KMS-11 (cell line): ENCODE measurements around the gene MYEOV.

ENCODE experiments used
- H2AFZ ChIP-seq: fragments of 200-600 bp; sonication (generic); 2 replicates; pipeline ENCODE4 v1.6.1; 2016; ENCODE audit warnings: antibody characterized with exemption, mixed run types, low read depth
- H3K27ac ChIP-seq: fragments of 200-600 bp; sonication (generic); 2 replicates; pipeline ENCODE4 v1.6.1; 2016; ENCODE audit warnings: mild to moderate bottlenecking, mixed run types
- H3K27me3 ChIP-seq: fragments of 200-600 bp; sonication (generic); 2 replicates; pipeline ENCODE4 v1.6.1; 2017; ENCODE audit warnings: mild to moderate bottlenecking, low read depth, mixed run types, moderate library complexity; ENCODE audit not compliant: insufficient read depth
- H3K36me3 ChIP-seq: fragments of 200-600 bp; sonication (generic); 2 replicates; pipeline ENCODE4 v1.6.1; 2017; ENCODE audit warnings: mild to moderate bottlenecking, mixed run types; ENCODE audit not compliant: insufficient read depth
- H3K4me1 ChIP-seq: fragments of 200-600 bp; sonication (generic); 2 replicates; pipeline ENCODE4 v1.6.1; 2016; ENCODE audit warnings: mild to moderate bottlenecking, low read depth, mixed run types; ENCODE audit not compliant: poor library complexity, severe bottlenecking
- H3K4me2 ChIP-seq: fragments of 200-600 bp; sonication (generic); 2 replicates; pipeline ENCODE4 v1.7.0; 2016; ENCODE audit warnings: mild to moderate bottlenecking, mixed run types
- H3K4me3 ChIP-seq: fragments of 200-600 bp; sonication (generic); IDR thresholded peaks from 2 replicates; pipeline ENCODE4 v1.6.1; 2017; ENCODE audit warnings: low read depth, low read length, mixed read lengths; ENCODE audit not compliant: insufficient read depth
- H3K79me2 ChIP-seq: fragments of 200-600 bp; sonication (generic); 2 replicates; pipeline ENCODE4 v1.6.1; 2016; ENCODE audit warnings: low read depth, mixed run types; ENCODE audit not compliant: insufficient read depth
- H3K9ac ChIP-seq: fragments of 200-600 bp; sonication (generic); 2 replicates; pipeline ENCODE4 v1.6.1; 2016; ENCODE audit warnings: mild to moderate bottlenecking, mixed run types
- H4K20me1 ChIP-seq: fragments of 200-600 bp; sonication (generic); 2 replicates; pipeline ENCODE4 v1.6.1; 2016; ENCODE audit warnings: mild to moderate bottlenecking, mixed run types; ENCODE audit not compliant: insufficient read depth
- TF ChIP-seq, protein P1 (sequence below): fragments of 200-600 bp; sonication (generic); conservative IDR thresholded peaks from 2 replicates; pipeline ENCODE4 v1.6.1; 2017; ENCODE audit warnings: low read depth, mild to moderate bottlenecking, antibody characterized with exemption, low read length, moderate library complexity, mixed read lengths

MYEOV gene

GRCh38 chr11:69304258-69304657 lies 10.3 kb downstream of the MYEOV start:
- H2AFZ ChIP-seq = no peak overlapping the region
- no peaks in the 10 kb centered on the region for H3K4me1 ChIP-seq
- H3K27ac ChIP-seq = no peak overlapping the region
- peaks cover 12% of the 10 kb centered on the region; the same call in 1 of the 2 replicates for H3K27me3 ChIP-seq
- H3K79me2 ChIP-seq = no peaks in the 10 kb centered on the region
- H4K20me1 ChIP-seq = no peaks in the 10 kb centered on the region
- no peak overlapping the region for H3K4me2 ChIP-seq
- no peaks in the 10 kb centered on the region for H3K36me3 ChIP-seq
- TF ChIP-seq, protein P1, sequence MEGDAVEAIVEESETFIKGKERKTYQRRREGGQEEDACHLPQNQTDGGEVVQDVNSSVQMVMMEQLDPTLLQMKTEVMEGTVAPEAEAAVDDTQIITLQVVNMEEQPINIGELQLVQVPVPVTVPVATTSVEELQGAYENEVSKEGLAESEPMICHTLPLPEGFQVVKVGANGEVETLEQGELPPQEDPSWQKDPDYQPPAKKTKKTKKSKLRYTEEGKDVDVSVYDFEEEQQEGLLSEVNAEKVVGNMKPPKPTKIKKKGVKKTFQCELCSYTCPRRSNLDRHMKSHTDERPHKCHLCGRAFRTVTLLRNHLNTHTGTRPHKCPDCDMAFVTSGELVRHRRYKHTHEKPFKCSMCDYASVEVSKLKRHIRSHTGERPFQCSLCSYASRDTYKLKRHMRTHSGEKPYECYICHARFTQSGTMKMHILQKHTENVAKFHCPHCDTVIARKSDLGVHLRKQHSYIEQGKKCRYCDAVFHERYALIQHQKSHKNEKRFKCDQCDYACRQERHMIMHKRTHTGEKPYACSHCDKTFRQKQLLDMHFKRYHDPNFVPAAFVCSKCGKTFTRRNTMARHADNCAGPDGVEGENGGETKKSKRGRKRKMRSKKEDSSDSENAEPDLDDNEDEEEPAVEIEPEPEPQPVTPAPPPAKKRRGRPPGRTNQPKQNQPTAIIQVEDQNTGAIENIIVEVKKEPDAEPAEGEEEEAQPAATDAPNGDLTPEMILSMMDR = no peak
- no peak overlapping the region for H3K9ac ChIP-seq
- H3K4me3 ChIP-seq = no peak overlapping the region

DNA sequence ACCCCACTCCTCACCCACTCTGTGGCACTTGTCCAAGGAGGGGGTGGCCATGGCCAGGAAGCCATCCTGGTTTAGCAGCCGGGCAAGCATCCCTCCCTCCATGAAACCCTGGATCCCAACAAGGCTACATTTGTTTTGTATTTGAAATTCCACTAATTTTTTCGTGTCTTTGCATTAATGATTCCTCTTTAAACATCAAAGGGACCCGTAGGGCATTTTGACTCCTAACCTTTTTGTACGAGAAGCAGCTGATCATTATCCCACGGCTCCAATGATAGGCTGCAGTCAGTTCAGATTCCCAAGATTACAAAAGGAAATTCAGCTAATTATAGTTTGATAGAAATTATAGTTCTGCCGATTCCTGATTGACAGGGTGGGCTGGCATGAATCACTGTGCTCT lies 10.7 kb downstream of the MYEOV start:
- Histone ChIP-seq H4K20me1 (no peaks in the 10 kb centered on the region), H2AFZ (no peak overlapping the region), H3K4me1 (no peaks in the 10 kb centered on the region), H3K9ac (no peak overlapping the region), H3K36me3 (no peaks in the 10 kb centered on the region), H3K79me2 (no peaks in the 10 kb centered on the region), H3K4me2 (no peak overlapping the region), H3K27ac (no peak overlapping the region), H3K27me3 (peaks cover 12% of the 10 kb centered on the region; the same call in 1 of the 2 replicates), H3K4me3 (no peak overlapping the region)
- TF ChIP-seq, protein P1 = no peak

GRCh38 chr11:69305885-69306540 lies 12.1 kb downstream of the MYEOV start:
- TF ChIP-seq, protein P1 = no peak
- H3K27me3 ChIP-seq = peaks cover 17% of the 10 kb centered on the region; the same call in 1 of the 2 replicates
- no peaks in the 10 kb centered on the region for H4K20me1 ChIP-seq
- H3K36me3 ChIP-seq = no peaks in the 10 kb centered on the region
- no peak overlapping the region for H3K9ac ChIP-seq
- H3K4me2 ChIP-seq = no peak overlapping the region
- H3K4me1 ChIP-seq = no peaks in the 10 kb centered on the region
- H3K27ac ChIP-seq = no peak overlapping the region
- H3K79me2 ChIP-seq = no peaks in the 10 kb centered on the region
- H3K4me3 ChIP-seq = no peak overlapping the region
- H2AFZ ChIP-seq = no peak overlapping the region

GRCh38 chr11:69306821-69307220 lies 12.9 kb downstream of the MYEOV start:
- Histone ChIP-seq H3K36me3 (no peaks in the 10 kb centered on the region), H3K79me2 (no peaks in the 10 kb centered on the region), H3K4me3 (no peak overlapping the region), H3K4me1 (no peaks in the 10 kb centered on the region), H3K9ac (no peak overlapping the region), H2AFZ (no peak overlapping the region), H3K27me3 (peaks cover 17% of the 10 kb centered on the region; the same call in 1 of the 2 replicates), H3K27ac (no peak overlapping the region), H4K20me1 (no peaks in the 10 kb centered on the region), H3K4me2 (no peak overlapping the region)
- TF ChIP-seq, protein P1 = no peak
